ENCODE results near the gene ASB2.

Gene ASB2

GRCh38 chr14:93976477-93977057 is at the start of gene ASB2:
Gene ASB2 (minus strand): TSS chr14:93976570. CDS start chr14:93964539, 12,031 bp downstream.
- no peak for DNase-seq

- DNase-seq, result no peak
Observed at GRCh38 chr14:94025720-94026119, 49.4 kb upstream of the ASB2 start.

- DNase-seq, result no peak
Observed at GRCh38 chr14:94024549-94024948, 48.2 kb upstream of the ASB2 start.

GRCh38 chr14:94022532-94023411 is 46.4 kb upstream of the ASB2 start:
- no peak for DNase-seq

GRCh38 chr14:94021416-94022157 is 45.2 kb upstream of the ASB2 start:
- DNase-seq, result no peak

GRCh38 chr14:94021001-94021400 is 44.6 kb upstream of the ASB2 start:
- DNase-seq, result no peak

GRCh38 chr14:94020267-94020666 is 43.9 kb upstream of the ASB2 start:
- no peak for DNase-seq

- no peak for DNase-seq
Observed at GRCh38 chr14:94019329-94019728, 43.0 kb upstream of the ASB2 start.

- DNase-seq, result no peak
Observed at GRCh38 chr14:94018308-94018707, 41.9 kb upstream of the ASB2 start.

- no peak for DNase-seq
Observed at GRCh38 chr14:94016446-94016976, 40.1 kb upstream of the ASB2 start.

- no peak for DNase-seq
Observed at GRCh38 chr14:94015223-94015622, 38.9 kb upstream of the ASB2 start.

GRCh38 chr14:94014382-94014781 is 38.0 kb upstream of the ASB2 start:
- no peak for DNase-seq

- DNase-seq, result no peak
Observed at GRCh38 chr14:94011795-94012194, 35.4 kb upstream of the ASB2 start.

GRCh38 chr14:94010625-94011024 is 34.3 kb upstream of the ASB2 start:
- DNase-seq, result no peak

GRCh38 chr14:94009767-94010166 is 33.4 kb upstream of the ASB2 start:
- DNase-seq, result no peak

GRCh38 chr14:94008234-94008633 is 31.9 kb upstream of the ASB2 start:
- DNase-seq, result no peak

GRCh38 chr14:94005324-94006073 is 29.1 kb upstream of the ASB2 start:
- DNase-seq, result no peak

- no peak for DNase-seq
Observed at GRCh38 chr14:94004015-94004414, 27.6 kb upstream of the ASB2 start.

GRCh38 chr14:94003397-94003796 is 27.0 kb upstream of the ASB2 start:
- DNase-seq, result no peak

GRCh38 chr14:94001501-94002396 is 25.4 kb upstream of the ASB2 start:
- peak; percentile 42 to 57 for DNase-seq

- no peak for DNase-seq
Observed at GRCh38 chr14:94001016-94001415, 24.6 kb upstream of the ASB2 start.

- no peak for DNase-seq
Observed at GRCh38 chr14:94000267-94000666, 23.9 kb upstream of the ASB2 start.

All from stimulated activated CD4-positive, alpha-beta T cell treated with anti-CD3 and anti-CD28 coated beads, Interleukin-4, amount 100 ng/mL, for 4 hours (primary cell).